Left ventricle myocardium inferior (tissue), 1 donor: ENCODE data around the gene JPH3. TPM values are rescaled to one million over a fixed set of nuclear protein-coding genes. Genes with fewer than 3 reads are reported as not detected.
"Not testable (repeated sequence)": the region's sequence is repeated elsewhere in the genome, so short reads cannot be mapped to it uniquely, and the experiment has no call there.

Experiments used
- DNase-seq: peaks from one replicate; pipeline ENCODE4 v3.0.0-alpha.2; 2020
- H3K27ac ChIP-seq: fragments of 200-600 bp; replicated peaks from 2 replicates; pipeline ENCODE4 v1.8.0; 2021
- H3K27me3 ChIP-seq: fragments of 200-600 bp; 2 replicates; pipeline ENCODE4 v1.8.0; 2021; ENCODE audit warnings: low read depth
- H3K36me3 ChIP-seq: fragments of 200-600 bp; 2 replicates; pipeline ENCODE4 v1.8.0; 2021
- H3K4me1 ChIP-seq: fragments of 200-600 bp; 2 replicates; pipeline ENCODE4 v1.8.0; 2021
- H3K4me3 ChIP-seq: fragments of 200-600 bp; 2 replicates; pipeline ENCODE4 v1.8.0; 2021; ENCODE audit warnings: mild to moderate bottlenecking, moderate library complexity
- H3K9me3 ChIP-seq: fragments of 200-600 bp; replicated peaks from 2 replicates; pipeline ENCODE4 v1.8.0; 2021
- CTCF ChIP-seq: fragments of 200-600 bp; IDR thresholded peaks from 2 replicates; pipeline ENCODE4 v1.8.0; 2021; ENCODE audit warnings: antibody characterized with exemption, mild to moderate bottlenecking, borderline replicate concordance
- intact Hi-C: fragments of 100-400 bp; cut with micrococcal nuclease; formaldehyde crosslinking; loops from one replicate; pipeline ENCODE4 v1.11.0; 2022
- total RNA-seq: library from RNA; stranded (reverse); fragmentation: NEBNext Ultra II Directional; extraction: Animal tissue kit (Norgen Biotek cat#: 25700); gene quantifications from one replicate; pipeline ENCODE4 v1.2.1, GENCODE V29; 2021
- donor health status: DM: no; HTN: yes; CAD: no; lungs with severe emphysema.

The JPH3 gene
- total RNA-seq, 1 donor from 2014 or later = 0.14 TPM

- peak; percentile 47 for DNase-seq
- peaks cover 49% of the 10 kb centered on the region for H3K27me3 ChIP-seq
- no peaks in the 10 kb centered on the region for H3K9me3 ChIP-seq
- no peaks in the 10 kb centered on the region for H3K36me3 ChIP-seq
- H3K4me1 ChIP-seq = peaks cover 20% of the 10 kb centered on the region
- H3K4me3 ChIP-seq = no peak overlapping the region
- intact Hi-C loops = no loop called here
- TF ChIP-seq CTCF = peak; percentile 59
- H3K27ac ChIP-seq = no peak overlapping the region
Observed at GRCh38 chr16:87570938-87571867, 31.1 kb upstream of the JPH3 start.

GRCh38 chr16:87571868-87572244 lies 30.5 kb upstream of the JPH3 start:
- Histone ChIP-seq H3K4me3 (no peak overlapping the region), H3K9me3 (no peaks in the 10 kb centered on the region), H3K27me3 (peaks cover 51% of the 10 kb centered on the region), H3K4me1 (peaks cover 20% of the 10 kb centered on the region), H3K36me3 (no peaks in the 10 kb centered on the region), H3K27ac (no peak overlapping the region)
- no peak for TF ChIP-seq CTCF
- no peak for DNase-seq
- intact Hi-C loops = no loop called here

GRCh38 chr16:87572959-87573358 lies 29.3 kb upstream of the JPH3 start:
- intact Hi-C loops = no loop called here
- H3K27ac ChIP-seq = no peak overlapping the region

GRCh38 chr16:87575027-87575804 lies 27.1 kb upstream of the JPH3 start:
- intact Hi-C loops = no loop called here
- peaks cover 18% of the 10 kb centered on the region for H3K4me1 ChIP-seq
- H3K27ac ChIP-seq = no peak overlapping the region
- H3K4me3 ChIP-seq = no peak overlapping the region
- no peaks in the 10 kb centered on the region for H3K9me3 ChIP-seq
- H3K36me3 ChIP-seq = no peaks in the 10 kb centered on the region
- TF ChIP-seq CTCF = no peak
- DNase-seq = no peak
- H3K27me3 ChIP-seq = peaks cover 61% of the 10 kb centered on the region

More at GRCh38 chr16:87572959-87573358, 29.3 kb upstream of the JPH3 start:
- H3K4me1 ChIP-seq = peaks cover 20% of the 10 kb centered on the region
- H3K36me3 ChIP-seq = no peaks in the 10 kb centered on the region
- peaks cover 55% of the 10 kb centered on the region for H3K27me3 ChIP-seq
- no peak for DNase-seq
- no peak overlapping the region for H3K4me3 ChIP-seq
- no peak for TF ChIP-seq CTCF
- H3K9me3 ChIP-seq = no peaks in the 10 kb centered on the region

GRCh38 chr16:87576171-87576570 lies 26.1 kb upstream of the JPH3 start:
- DNase-seq = no peak
- intact Hi-C loops = no loop called here
- Histone ChIP-seq H3K9me3 (no peaks in the 10 kb centered on the region), H3K36me3 (no peaks in the 10 kb centered on the region), H3K4me3 (no peak overlapping the region), H3K27ac (no peak overlapping the region), H3K4me1 (peaks cover 9% of the 10 kb centered on the region), H3K27me3 (peaks cover 55% of the 10 kb centered on the region)
- no peak for TF ChIP-seq CTCF

- H3K4me3 ChIP-seq, H3K36me3 ChIP-seq, H3K9me3 ChIP-seq, DNase-seq, H3K27ac ChIP-seq, intact Hi-C loops: not testable (repeated sequence)
- H3K4me1 ChIP-seq = peaks cover 19% of the 10 kb centered on the region
- H3K27me3 ChIP-seq = peaks cover 68% of the 10 kb centered on the region
Observed at GRCh38 chr16:87578142-87578930, 24.0 kb upstream of the JPH3 start.
